Gastrocnemius medialis (tissue), 4 donors: Measurements from ENCODE around the gene ATG7.

Source experiments
- POLR2A ChIP-seq, 2 donors: fragments of 450-650 bp; IDR thresholded peaks; one replicate each; pipeline ENCODE4 v1.6.1; 2017; ENCODE audit warnings: antibody characterized with exemption in 2 of 2, mild to moderate bottlenecking in 2 of 2, moderate library complexity in 2 of 2
- TF ChIP-seq, protein P1 (sequence below), 5 experiments: fragments of 450-650 bp in 3 of 5; fragments of 200-600 bp in 2 of 5; sonication (generic) in 2 of 5; IDR thresholded peaks in 4 of 5; conservative IDR thresholded peaks in 1 of 5; 1 replicate in 4 of 5; 2 replicates in 1 of 5; pipeline ENCODE4 v1.5.1; 2016 to 2019; ENCODE audit warnings: antibody characterized with exemption in 5 of 5, mild to moderate bottlenecking in 3 of 5, moderate library complexity in 3 of 5

DNA sequence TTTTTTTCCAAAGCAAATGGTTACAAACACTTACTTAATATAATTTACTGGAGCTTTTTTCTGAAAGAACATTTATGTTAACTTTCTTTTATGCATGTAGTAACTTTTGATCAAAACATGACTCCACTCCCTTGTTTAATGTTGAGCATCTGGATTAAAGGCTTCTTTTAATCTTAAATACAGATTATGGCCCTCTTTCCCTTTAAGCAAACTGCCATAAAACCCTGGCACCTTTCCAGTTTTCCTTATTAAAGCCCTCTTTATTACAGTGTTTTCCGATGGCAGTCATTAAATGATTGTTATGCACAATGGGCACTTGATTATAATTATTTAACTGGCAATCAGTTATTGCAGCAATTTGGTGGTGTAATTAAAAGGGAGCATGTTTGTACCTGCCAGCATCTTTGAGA, 204.5 kb downstream of the ATG7 start:
- no peak for TF ChIP-seq POLR2A (IDR thresholded peaks at IDR 0.05)
- TF ChIP-seq, protein P1, sequence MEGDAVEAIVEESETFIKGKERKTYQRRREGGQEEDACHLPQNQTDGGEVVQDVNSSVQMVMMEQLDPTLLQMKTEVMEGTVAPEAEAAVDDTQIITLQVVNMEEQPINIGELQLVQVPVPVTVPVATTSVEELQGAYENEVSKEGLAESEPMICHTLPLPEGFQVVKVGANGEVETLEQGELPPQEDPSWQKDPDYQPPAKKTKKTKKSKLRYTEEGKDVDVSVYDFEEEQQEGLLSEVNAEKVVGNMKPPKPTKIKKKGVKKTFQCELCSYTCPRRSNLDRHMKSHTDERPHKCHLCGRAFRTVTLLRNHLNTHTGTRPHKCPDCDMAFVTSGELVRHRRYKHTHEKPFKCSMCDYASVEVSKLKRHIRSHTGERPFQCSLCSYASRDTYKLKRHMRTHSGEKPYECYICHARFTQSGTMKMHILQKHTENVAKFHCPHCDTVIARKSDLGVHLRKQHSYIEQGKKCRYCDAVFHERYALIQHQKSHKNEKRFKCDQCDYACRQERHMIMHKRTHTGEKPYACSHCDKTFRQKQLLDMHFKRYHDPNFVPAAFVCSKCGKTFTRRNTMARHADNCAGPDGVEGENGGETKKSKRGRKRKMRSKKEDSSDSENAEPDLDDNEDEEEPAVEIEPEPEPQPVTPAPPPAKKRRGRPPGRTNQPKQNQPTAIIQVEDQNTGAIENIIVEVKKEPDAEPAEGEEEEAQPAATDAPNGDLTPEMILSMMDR (IDR thresholded peaks at IDR 0.05 in 4 of 5, conservative IDR thresholded peaks at IDR 0.05 in 1 of 5) = no peak
